GM23338 (cell line): Measurements from ENCODE around the gene FHL1. TPM values are rescaled to one million over a fixed set of nuclear protein-coding genes. Genes with fewer than 3 reads are reported as not detected.
A peak's percentile ranks its signal among the peaks of the same experiment; 100 is the strongest.

Experiments
- ATAC-seq: fragments of 200-7000 bp; cut with Tn5 transposase; 3 replicates; pipeline ENCODE4 v1.9.1; 2020
- DNase-seq: peaks from one replicate; pipeline ENCODE4 v3.0.0-alpha.2; 2015; ENCODE audit warnings: low spot score
- H2AFZ ChIP-seq: fragments of 200-600 bp; sonication (generic); 2 replicates; pipeline ENCODE4 v1.8.0; 2016; ENCODE audit warnings: antibody characterized with exemption, mild to moderate bottlenecking, moderate library complexity
- H3F3A ChIP-seq: fragments of 200-600 bp; sonication (generic); replicated peaks from 2 replicates; pipeline ENCODE4 v1.8.0; 2017; ENCODE audit warnings: antibody characterized with exemption, mixed run types, low read depth
- H3K27ac ChIP-seq: fragments of 200-600 bp; sonication (generic); 2 replicates; pipeline ENCODE4 v1.6.1; 2016; ENCODE audit warnings: low read depth
- H3K27me3 ChIP-seq: fragments of 200-600 bp; sonication (generic); 2 replicates; pipeline ENCODE4 v1.8.0; 2016; ENCODE audit warnings: mild to moderate bottlenecking, mixed run types, moderate library complexity; ENCODE audit not compliant: insufficient read depth
- H3K36me3 ChIP-seq: fragments of 200-600 bp; sonication (generic); 2 replicates; pipeline ENCODE4 v1.8.0; 2016; ENCODE audit warnings: mild to moderate bottlenecking; ENCODE audit not compliant: insufficient read depth
- H3K4me1 ChIP-seq: fragments of 200-600 bp; sonication (generic); 2 replicates; pipeline ENCODE4 v1.8.0; 2016; ENCODE audit warnings: mild to moderate bottlenecking, moderate library complexity; ENCODE audit not compliant: insufficient read depth
- H3K4me2 ChIP-seq: fragments of 200-600 bp; sonication (generic); 2 replicates; pipeline ENCODE4 v1.7.1; 2017; ENCODE audit warnings: mixed run types
- H3K4me3 ChIP-seq: fragments of 200-600 bp; sonication (generic); 2 replicates; pipeline ENCODE4 v1.6.1; 2016; ENCODE audit warnings: mixed run types
- H3K79me2 ChIP-seq: fragments of 200-600 bp; sonication (generic); replicated peaks from 2 replicates; pipeline ENCODE4 v1.8.0; 2017; ENCODE audit warnings: mild to moderate bottlenecking; ENCODE audit not compliant: insufficient read depth
- H3K9me2 ChIP-seq: fragments of 200-600 bp; sonication (generic); 2 replicates; pipeline ENCODE4 v1.8.0; 2017; ENCODE audit not compliant: insufficient read depth
- H4K20me1 ChIP-seq: fragments of 200-600 bp; sonication (generic); replicated peaks from 2 replicates; pipeline ENCODE4 v1.8.0; 2017; ENCODE audit warnings: mild to moderate bottlenecking; ENCODE audit not compliant: insufficient read depth
- H3K27ac Mint-ChIP-seq: 2 replicates; pipeline ENCODE4 v1.8.0; 2020; ENCODE audit warnings: inconsistent platforms, mild to moderate bottlenecking, moderate library complexity, mixed read lengths
- H3K27me3 Mint-ChIP-seq: 3 replicates; pipeline ENCODE4 v1.8.0; 2022; ENCODE audit warnings: low read depth, mild to moderate bottlenecking, moderate library complexity, mixed read lengths, inconsistent platforms; ENCODE audit not compliant: insufficient read depth, poor library complexity
- H3K36me3 Mint-ChIP-seq: 3 replicates; pipeline ENCODE4 v1.8.0; 2021; ENCODE audit warnings: low read depth, mild to moderate bottlenecking, inconsistent platforms, moderate library complexity, mixed read lengths
- H3K4me1 Mint-ChIP-seq: 3 replicates; pipeline ENCODE4 v1.8.0; 2020; ENCODE audit warnings: mild to moderate bottlenecking, inconsistent platforms, mixed read lengths
- H3K4me3 Mint-ChIP-seq: 3 replicates; pipeline ENCODE4 v1.8.0; 2021; ENCODE audit warnings: moderate library complexity, mild to moderate bottlenecking, inconsistent platforms, mixed read lengths
- H3K9me3 Mint-ChIP-seq: 3 replicates; pipeline ENCODE4 v1.8.0; 2020; ENCODE audit warnings: moderate library complexity, mild to moderate bottlenecking, inconsistent platforms, mixed read lengths
- CREB1 ChIP-seq: fragments of 250-450 bp; sonication (Bioruptor Pico); IDR thresholded peaks from 2 replicates; pipeline ENCODE4 v1.5.0; 2020; ENCODE audit warnings: low read depth, mild to moderate bottlenecking, moderate library complexity
- CTCF ChIP-seq, 2 experiments: fragments of 200-600 bp in 1 of 2; sonication (generic) in 1 of 2; conservative IDR thresholded peaks; 2 replicates each; pipeline versions ENCODE4 v1.5.1 to v1.6.1; 2016 to 2017; ENCODE audit warnings: antibody characterized with exemption in 2 of 2, low read depth in 2 of 2, mild to moderate bottlenecking in 2 of 2, moderate library complexity in 1 of 2
- ETS1 ChIP-seq: IDR thresholded peaks from 2 replicates; pipeline ENCODE4 v1.6.1; 2016; ENCODE audit warnings: antibody characterized with exemption
- EZH2 ChIP-seq: fragments of 200-600 bp; sonication (generic); IDR thresholded peaks from one replicate; pipeline ENCODE4 v1.8.0; 2017; ENCODE audit warnings: antibody characterized with exemption, mild to moderate bottlenecking, low read depth; ENCODE audit not compliant: unreplicated experiment
- EZH2phosphoT487 ChIP-seq: fragments of 200-600 bp; sonication (generic); IDR thresholded peaks from one replicate; pipeline ENCODE4 v1.8.1; 2018; ENCODE audit warnings: antibody characterized with exemption; ENCODE audit not compliant: unreplicated experiment
- JUNB ChIP-seq: IDR thresholded peaks from one replicate; pipeline ENCODE4 v1.6.1; 2016; ENCODE audit warnings: antibody characterized with exemption; ENCODE audit not compliant: unreplicated experiment
- POLR2AphosphoS5 ChIP-seq: IDR thresholded peaks from 2 replicates; pipeline ENCODE4 v1.6.1; 2016; ENCODE audit warnings: antibody characterized with exemption, low read depth
- REST ChIP-seq: IDR thresholded peaks from one replicate; pipeline ENCODE4 v1.6.1; 2018; ENCODE audit warnings: antibody characterized with exemption; ENCODE audit not compliant: unreplicated experiment
- STAT1 ChIP-seq: IDR thresholded peaks from one replicate; pipeline ENCODE4 v1.6.1; 2016; ENCODE audit warnings: antibody characterized with exemption; ENCODE audit not compliant: unreplicated experiment
- ZNF114 ChIP-seq: fragments of 250-450 bp; sonication (Bioruptor Pico); IDR thresholded peaks from 2 replicates; pipeline ENCODE4 v1.5.0; 2020; ENCODE audit warnings: mild to moderate bottlenecking, moderate library complexity
- ZNF462 ChIP-seq: fragments of 250-450 bp; sonication (Bioruptor Pico); IDR thresholded peaks from 2 replicates; pipeline ENCODE4 v1.5.0; 2020; ENCODE audit warnings: mild to moderate bottlenecking, moderate library complexity
- polyA plus RNA-seq: library from polyadenylated mRNA; unstranded; fragments of >200 nt; fragmentation: Nextera tagmentation; extraction: Ambion mirVana; gene quantifications from 2 replicates; pipeline ENCODE4 v1.2.1, GENCODE V29; 2016
- total RNA-seq: library from RNA; depleted of rRNA; stranded (reverse); fragments of >200 nt; shearing (Covaris generic); gene quantifications from 2 replicates; pipeline ENCODE4 v1.2.3, GENCODE V29; 2014

FHL1 gene
- total and polyA plus RNA-seq, 2 experiments from 2014 or later: 47.9 to 60.4 TPM

GRCh38 chrX:136146614-136147314, 569 bp upstream of the FHL1 start:
- Histone ChIP-seq H3K27me3 (peaks cover 23% of the 10 kb centered on the region), H3K4me2 (peak overlapping the region; percentile 80), H3K79me2 (peaks cover 32% of the 10 kb centered on the region), H3K9me2 (no peaks in the 10 kb centered on the region), H3F3A (no peaks in the 10 kb centered on the region), H3K4me3 (peak overlapping the region; percentile 63), H2AFZ (peak overlapping the region; percentile 85), H3K27ac (no peak overlapping the region), H3K36me3 (no peaks in the 10 kb centered on the region), H4K20me1 (no peaks in the 10 kb centered on the region; the same call in 1 of the 2 replicates), H3K4me1 (peaks cover 6% of the 10 kb centered on the region; the same call in 1 of the 2 replicates)
- H3K27ac Mint-ChIP-seq: no peak overlapping the region
- no peaks in the 10 kb centered on the region for H3K36me3 Mint-ChIP-seq
- peaks cover 14% of the 10 kb centered on the region for H3K4me1 Mint-ChIP-seq
- DNase-seq: peak; percentile 33
- ATAC-seq: peak; percentile 66
- H3K9me3 Mint-ChIP-seq: peaks cover 3% of the 10 kb centered on the region; the same call in 1 of the 3 replicates
- TF ChIP-seq CREB1: no peak
- TF ChIP-seq STAT1: no peak
- TF ChIP-seq ETS1: no peak
- TF ChIP-seq JUNB: no peak
- no peak for TF ChIP-seq EZH2phosphoT487
- TF ChIP-seq CTCF (conservative IDR thresholded peaks at IDR 0.05; ENCODE audit: low read depth in 2 of 2): no peak
- TF ChIP-seq REST: no peak
- no peak for TF ChIP-seq ZNF114 (CRISPR knock-in tag)
- TF ChIP-seq POLR2AphosphoS5: no peak
- TF ChIP-seq EZH2: no peak
- TF ChIP-seq ZNF462 (CRISPR knock-in tag): no peak
- peak overlapping the region; percentile 80 for H3K4me3 Mint-ChIP-seq
- H3K27me3 Mint-ChIP-seq: peaks cover 18% of the 10 kb centered on the region
